H1 (cell line): Measurements from ENCODE around the gene ATE1. TPM values are rescaled to one million over a fixed set of nuclear protein-coding genes. Genes with fewer than 3 reads are reported as not detected.

Source experiments
- ASH2L ChIP-seq: fragments of 200-600, 300-600 bp; sonication (generic); IDR thresholded peaks from one replicate; pipeline ENCODE4 v1.7.1; 2017; ENCODE audit warnings: low read length
- BACH1 ChIP-seq: IDR thresholded peaks from 2 replicates; pipeline ENCODE4 v1.6.1; 2012; ENCODE audit warnings: low read length, improper control_type of control experiment
- CREB1 ChIP-seq: IDR thresholded peaks from 2 replicates; pipeline ENCODE4 v1.6.1; 2012; ENCODE audit warnings: inconsistent platforms
- EGR1 ChIP-seq: IDR thresholded peaks from 2 replicates; pipeline ENCODE4 v1.6.1; 2011; ENCODE audit warnings: low read depth, low read length, borderline replicate concordance
- EZH2 ChIP-seq: fragments of 200-600 bp; sonication (generic); IDR thresholded peaks from 2 replicates; pipeline ENCODE4 v1.7.1; 2012; ENCODE audit warnings: low read depth, mild to moderate bottlenecking, moderate library complexity, low read length, inconsistent platforms; ENCODE audit not compliant: severe bottlenecking
- NANOG ChIP-seq: IDR thresholded peaks from 2 replicates; pipeline ENCODE4 v1.6.1; 2011; ENCODE audit warnings: low read length, low read depth, mild to moderate bottlenecking, inconsistent platforms; ENCODE audit not compliant: insufficient read depth, poor library complexity, severe bottlenecking
- POLR2AphosphoS5 ChIP-seq: IDR thresholded peaks from 2 replicates; pipeline ENCODE4 v1.6.1; 2011; ENCODE audit warnings: low read depth, low read length
- TCF12 ChIP-seq: IDR thresholded peaks from 2 replicates; pipeline ENCODE4 v1.6.1; 2011; ENCODE audit warnings: low read depth, mild to moderate bottlenecking, low read length
- TEAD4 ChIP-seq: IDR thresholded peaks from 2 replicates; pipeline ENCODE4 v1.6.1; 2012; ENCODE audit warnings: low read depth, low read length, inconsistent platforms, mixed read lengths
- ZNF274 ChIP-seq: IDR thresholded peaks from 2 replicates; pipeline ENCODE4 v1.7.0; 2012; ENCODE audit warnings: low read length, borderline replicate concordance; ENCODE audit errors: extremely low read depth
- polyA plus RNA-seq, 7 experiments: library from polyadenylated mRNA; depleted of rRNA in 3 of 7; stranded (reverse) in 5 of 7; unstranded in 2 of 7; fragments of >200 nt in 5 of 7; fragments of 200-250 nt in 2 of 7; gene quantifications; 1 replicate in 5 of 7; 2 replicates in 1 of 7; 4 replicates in 1 of 7; pipeline versions ENCODE4 v1.2.1 to v1.2.3, GENCODE V29; 2011 to 2013; ENCODE audit warnings: missing spikeins in 2 of 7, mixed read lengths in 2 of 7
- total RNA-seq: library from RNA; stranded (reverse); fragmentation: NEBNext Ultra II Directional; extraction: Animal tissue kit (Norgen Biotek cat#: 25700); gene quantifications from 2 replicates; pipeline ENCODE4 v1.2.1, GENCODE V29; 2021
- TF ChIP-seq, protein P1 (sequence below): fragments of 300-600 bp; sonication (generic); IDR thresholded peaks from 2 replicates; pipeline ENCODE4 v1.7.1; 2012; ENCODE audit warnings: low read length, moderate library complexity, mild to moderate bottlenecking, inconsistent platforms; ENCODE audit not compliant: insufficient replicate concordance

The ATE1 gene
- total and polyA plus RNA-seq, 2 of the 8 experiments (the other 6 are each of a cell fraction or from before 2014, with no cell fraction given), result 8.8 to 26.9 TPM

GRCh38 chr10:121741248-121741792 is 186.5 kb downstream of the ATE1 start (continued):
- TF ChIP-seq, protein P1, sequence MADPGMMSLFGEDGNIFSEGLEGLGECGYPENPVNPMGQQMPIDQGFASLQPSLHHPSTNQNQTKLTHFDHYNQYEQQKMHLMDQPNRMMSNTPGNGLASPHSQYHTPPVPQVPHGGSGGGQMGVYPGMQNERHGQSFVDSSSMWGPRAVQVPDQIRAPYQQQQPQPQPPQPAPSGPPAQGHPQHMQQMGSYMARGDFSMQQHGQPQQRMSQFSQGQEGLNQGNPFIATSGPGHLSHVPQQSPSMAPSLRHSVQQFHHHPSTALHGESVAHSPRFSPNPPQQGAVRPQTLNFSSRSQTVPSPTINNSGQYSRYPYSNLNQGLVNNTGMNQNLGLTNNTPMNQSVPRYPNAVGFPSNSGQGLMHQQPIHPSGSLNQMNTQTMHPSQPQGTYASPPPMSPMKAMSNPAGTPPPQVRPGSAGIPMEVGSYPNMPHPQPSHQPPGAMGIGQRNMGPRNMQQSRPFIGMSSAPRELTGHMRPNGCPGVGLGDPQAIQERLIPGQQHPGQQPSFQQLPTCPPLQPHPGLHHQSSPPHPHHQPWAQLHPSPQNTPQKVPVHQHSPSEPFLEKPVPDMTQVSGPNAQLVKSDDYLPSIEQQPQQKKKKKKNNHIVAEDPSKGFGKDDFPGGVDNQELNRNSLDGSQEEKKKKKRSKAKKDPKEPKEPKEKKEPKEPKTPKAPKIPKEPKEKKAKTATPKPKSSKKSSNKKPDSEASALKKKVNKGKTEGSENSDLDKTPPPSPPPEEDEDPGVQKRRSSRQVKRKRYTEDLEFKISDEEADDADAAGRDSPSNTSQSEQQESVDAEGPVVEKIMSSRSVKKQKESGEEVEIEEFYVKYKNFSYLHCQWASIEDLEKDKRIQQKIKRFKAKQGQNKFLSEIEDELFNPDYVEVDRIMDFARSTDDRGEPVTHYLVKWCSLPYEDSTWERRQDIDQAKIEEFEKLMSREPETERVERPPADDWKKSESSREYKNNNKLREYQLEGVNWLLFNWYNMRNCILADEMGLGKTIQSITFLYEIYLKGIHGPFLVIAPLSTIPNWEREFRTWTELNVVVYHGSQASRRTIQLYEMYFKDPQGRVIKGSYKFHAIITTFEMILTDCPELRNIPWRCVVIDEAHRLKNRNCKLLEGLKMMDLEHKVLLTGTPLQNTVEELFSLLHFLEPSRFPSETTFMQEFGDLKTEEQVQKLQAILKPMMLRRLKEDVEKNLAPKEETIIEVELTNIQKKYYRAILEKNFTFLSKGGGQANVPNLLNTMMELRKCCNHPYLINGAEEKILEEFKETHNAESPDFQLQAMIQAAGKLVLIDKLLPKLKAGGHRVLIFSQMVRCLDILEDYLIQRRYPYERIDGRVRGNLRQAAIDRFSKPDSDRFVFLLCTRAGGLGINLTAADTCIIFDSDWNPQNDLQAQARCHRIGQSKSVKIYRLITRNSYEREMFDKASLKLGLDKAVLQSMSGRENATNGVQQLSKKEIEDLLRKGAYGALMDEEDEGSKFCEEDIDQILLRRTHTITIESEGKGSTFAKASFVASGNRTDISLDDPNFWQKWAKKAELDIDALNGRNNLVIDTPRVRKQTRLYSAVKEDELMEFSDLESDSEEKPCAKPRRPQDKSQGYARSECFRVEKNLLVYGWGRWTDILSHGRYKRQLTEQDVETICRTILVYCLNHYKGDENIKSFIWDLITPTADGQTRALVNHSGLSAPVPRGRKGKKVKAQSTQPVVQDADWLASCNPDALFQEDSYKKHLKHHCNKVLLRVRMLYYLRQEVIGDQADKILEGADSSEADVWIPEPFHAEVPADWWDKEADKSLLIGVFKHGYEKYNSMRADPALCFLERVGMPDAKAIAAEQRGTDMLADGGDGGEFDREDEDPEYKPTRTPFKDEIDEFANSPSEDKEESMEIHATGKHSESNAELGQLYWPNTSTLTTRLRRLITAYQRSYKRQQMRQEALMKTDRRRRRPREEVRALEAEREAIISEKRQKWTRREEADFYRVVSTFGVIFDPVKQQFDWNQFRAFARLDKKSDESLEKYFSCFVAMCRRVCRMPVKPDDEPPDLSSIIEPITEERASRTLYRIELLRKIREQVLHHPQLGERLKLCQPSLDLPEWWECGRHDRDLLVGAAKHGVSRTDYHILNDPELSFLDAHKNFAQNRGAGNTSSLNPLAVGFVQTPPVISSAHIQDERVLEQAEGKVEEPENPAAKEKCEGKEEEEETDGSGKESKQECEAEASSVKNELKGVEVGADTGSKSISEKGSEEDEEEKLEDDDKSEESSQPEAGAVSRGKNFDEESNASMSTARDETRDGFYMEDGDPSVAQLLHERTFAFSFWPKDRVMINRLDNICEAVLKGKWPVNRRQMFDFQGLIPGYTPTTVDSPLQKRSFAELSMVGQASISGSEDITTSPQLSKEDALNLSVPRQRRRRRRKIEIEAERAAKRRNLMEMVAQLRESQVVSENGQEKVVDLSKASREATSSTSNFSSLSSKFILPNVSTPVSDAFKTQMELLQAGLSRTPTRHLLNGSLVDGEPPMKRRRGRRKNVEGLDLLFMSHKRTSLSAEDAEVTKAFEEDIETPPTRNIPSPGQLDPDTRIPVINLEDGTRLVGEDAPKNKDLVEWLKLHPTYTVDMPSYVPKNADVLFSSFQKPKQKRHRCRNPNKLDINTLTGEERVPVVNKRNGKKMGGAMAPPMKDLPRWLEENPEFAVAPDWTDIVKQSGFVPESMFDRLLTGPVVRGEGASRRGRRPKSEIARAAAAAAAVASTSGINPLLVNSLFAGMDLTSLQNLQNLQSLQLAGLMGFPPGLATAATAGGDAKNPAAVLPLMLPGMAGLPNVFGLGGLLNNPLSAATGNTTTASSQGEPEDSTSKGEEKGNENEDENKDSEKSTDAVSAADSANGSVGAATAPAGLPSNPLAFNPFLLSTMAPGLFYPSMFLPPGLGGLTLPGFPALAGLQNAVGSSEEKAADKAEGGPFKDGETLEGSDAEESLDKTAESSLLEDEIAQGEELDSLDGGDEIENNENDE, result no peak
- no peak for TF ChIP-seq ASH2L
- no peak for TF ChIP-seq EGR1
- no peak for TF ChIP-seq EZH2
- no peak for TF ChIP-seq NANOG
- TF ChIP-seq ZNF274, result no peak
- TF ChIP-seq TCF12, result no peak
- TF ChIP-seq BACH1, result no peak
- no peak for TF ChIP-seq POLR2AphosphoS5
- no peak for TF ChIP-seq TEAD4
- no peak for TF ChIP-seq CREB1
